Lung microvascular endothelial cell (primary cell): ENCODE results near the gene CEP295NL. TPM values are rescaled to one million over a fixed set of nuclear protein-coding genes. Genes with fewer than 3 reads are reported as not detected.
"Not testable (repeated sequence)": the region's sequence is repeated elsewhere in the genome, so short reads cannot be mapped to it uniquely, and the experiment has no call there.

Experiments
- DNase-seq, 2 donors: peaks; one replicate each; pipeline versions ENCODE4 v3.0.0 to v3.0.0-alpha.2; 2010; ENCODE audit warnings: low read depth in 2 of 2
- total RNA-seq: library from RNA; depleted of rRNA; stranded (reverse); fragments of >200 nt; gene quantifications from 2 replicates; pipeline ENCODE4 v1.2.1, GENCODE V29; 2014

Gene CEP295NL
- total RNA-seq, 1 donor from 2014 or later, result 4.4 TPM

DNA sequence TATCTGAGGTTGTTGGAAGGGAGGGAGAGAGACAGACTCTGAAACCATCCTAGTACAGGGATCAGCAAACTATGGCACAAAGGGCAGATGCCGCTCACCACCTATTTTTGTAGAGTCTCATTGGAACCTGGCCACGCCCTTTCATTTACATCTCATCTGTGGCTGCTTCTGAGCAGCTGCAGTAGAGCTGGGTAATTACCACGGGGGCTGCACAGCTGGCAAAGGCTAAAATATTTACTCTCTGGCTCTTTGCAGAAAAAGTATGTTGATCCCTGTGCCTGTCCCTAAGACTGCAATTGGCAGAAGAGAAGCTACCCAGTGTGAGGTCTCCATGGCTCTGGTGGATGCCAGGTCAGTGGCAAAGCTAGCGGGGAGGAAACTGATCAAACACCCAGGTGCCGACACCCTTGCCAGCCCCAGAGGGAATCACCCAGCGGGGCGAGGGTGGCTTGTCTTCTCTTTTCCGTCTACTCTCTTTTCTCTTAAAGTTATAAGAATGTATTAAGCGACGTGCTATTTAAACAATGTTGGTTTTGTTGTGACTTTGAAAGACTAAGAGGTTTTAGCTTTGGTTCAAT is 14.0 kb downstream of the CEP295NL start:
- no peak for DNase-seq

DNA sequence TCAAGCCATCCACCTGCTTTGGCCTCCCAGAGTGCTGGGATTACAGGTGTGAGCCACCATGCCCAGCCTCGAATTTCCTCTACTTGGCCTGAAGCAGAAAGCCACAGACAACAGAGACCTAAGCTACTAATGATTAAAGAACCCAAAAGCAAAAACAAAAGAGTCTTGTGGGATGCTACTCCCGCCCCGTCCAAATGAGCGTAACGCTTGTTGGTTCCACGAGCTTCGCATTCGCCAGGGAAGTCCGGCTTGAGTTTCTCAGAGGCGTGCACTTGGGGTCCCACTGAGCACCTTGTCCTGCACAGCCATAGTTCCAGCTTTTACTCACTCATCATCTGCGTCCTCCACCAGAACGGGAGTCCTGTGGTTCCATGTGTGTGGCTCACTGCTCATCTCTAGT is 16.0 kb downstream of the CEP295NL start:
- DNase-seq, result no peak

DNA sequence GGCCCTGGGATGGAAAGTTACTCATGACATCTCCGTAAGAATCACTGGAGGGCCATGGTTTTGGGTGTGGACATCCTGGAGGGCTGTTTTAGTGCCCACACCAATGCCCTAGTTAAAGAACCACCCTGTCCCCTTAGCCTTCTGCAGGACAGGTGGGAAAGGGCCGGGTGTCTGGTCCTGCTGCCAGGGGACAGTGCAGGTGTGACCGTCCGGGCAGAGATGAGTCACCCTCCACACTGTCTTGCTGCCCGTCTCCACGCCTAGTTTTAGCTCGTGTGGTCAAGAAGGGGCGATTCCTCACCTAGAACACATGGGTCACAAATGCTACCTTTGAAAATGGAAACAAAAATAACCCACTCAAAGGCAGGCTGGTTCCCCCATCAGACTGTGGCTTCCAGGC is 17.0 kb downstream of the CEP295NL start:
- no peak for DNase-seq

DNA sequence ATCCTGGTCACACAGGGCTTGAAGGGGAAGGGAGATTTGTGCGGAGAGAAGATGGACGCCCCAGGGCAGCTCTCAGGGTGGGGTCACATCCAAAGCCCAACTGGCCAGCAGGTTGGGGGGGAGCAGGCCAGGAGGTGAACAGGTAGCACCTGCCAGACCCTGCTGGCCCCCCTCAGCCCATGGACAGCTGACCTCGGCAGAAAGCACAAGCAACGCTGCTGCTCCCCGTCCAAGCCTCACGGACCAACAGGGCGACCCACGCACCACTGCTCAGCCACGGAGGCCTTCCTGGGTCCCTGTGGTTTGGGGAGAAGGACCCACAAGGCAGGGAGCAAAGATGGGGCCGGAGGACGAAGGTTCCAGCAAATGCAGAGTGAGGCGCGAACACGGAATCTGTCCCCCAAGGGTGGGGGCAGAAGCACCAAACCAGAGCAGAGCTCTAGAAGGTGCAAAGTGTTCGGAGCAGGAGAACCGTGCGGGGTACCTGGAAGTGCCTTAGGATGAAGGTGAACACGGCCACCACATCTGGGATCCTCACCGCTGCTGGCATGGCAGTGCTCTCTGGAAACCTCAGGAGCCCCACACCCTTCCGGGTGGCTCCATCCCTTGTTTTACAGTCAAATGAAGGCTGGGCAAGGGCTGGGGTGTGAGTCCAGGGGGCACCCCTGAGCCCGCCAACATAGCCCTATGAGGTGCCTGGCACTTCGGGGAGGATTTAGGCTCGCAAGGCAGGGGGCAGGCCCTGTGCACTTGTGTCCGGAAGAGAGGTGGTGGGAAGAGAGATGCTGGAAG is 17.9 kb downstream of the CEP295NL start:
- DNase-seq, result no peak

DNA sequence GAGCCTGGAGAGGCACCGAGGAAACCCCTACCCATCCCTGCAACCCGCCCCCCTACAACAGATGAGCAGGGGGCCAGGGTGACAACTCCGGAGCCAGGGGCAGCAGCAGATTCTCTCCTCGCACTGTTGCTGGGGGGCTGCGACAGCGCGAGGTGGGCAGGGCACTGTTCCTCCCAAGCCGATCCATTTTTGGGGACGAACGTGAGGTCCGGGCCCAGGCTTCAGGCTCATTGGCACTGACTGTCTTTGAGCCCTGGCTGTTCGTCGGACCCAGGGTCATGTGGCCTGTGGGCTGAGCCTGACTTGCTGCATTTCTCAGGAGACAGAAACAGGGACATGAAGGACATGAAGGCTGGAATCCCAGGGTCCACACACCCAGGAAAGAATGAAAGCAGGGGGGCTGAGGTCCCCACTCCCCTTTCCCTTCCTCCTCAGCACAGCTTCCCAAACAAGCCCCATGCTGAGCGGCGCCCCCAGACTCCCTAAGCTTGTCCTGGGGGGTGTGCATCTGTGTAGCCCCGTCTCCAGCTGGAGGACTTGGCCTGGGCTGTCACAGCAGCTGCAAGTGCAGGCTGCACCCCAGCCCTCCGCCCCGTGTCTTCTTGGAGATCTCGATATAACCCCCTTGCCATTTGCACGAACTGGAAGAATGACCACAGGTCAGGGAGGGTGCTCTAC is 18.7 kb downstream of the CEP295NL start:
- no peak for DNase-seq

DNA sequence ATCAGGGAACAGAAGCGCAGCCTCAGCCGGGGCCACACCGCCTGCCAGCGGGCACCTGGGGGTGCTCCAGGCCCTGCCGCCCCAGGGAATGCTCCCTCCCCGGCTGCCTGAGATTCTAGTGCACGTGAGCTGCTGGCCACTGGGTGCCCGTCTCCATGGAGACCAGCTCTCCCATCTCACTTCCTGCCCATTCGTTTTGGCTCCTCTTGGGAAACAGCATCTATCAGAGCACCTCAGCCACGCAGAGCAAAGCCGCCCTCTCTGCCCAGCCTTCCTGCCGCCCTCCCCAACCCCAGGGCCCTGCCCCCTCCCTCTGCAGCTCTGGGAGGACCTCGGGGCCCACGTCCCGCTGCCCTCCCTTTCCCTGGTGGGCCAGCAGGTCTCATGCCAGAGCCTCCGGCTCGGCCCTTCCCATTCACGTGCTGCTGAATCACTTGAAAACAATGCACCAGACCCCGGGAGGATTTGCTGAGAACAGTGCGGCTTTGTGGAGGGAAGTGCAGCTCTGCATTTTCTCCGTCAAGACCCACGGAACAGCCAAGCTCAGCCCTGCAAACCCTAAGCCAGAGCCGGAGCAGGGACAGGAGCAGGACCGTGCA is 19.4 kb downstream of the CEP295NL start:
- DNase-seq, result peak; percentile 95 to 97

DNA sequence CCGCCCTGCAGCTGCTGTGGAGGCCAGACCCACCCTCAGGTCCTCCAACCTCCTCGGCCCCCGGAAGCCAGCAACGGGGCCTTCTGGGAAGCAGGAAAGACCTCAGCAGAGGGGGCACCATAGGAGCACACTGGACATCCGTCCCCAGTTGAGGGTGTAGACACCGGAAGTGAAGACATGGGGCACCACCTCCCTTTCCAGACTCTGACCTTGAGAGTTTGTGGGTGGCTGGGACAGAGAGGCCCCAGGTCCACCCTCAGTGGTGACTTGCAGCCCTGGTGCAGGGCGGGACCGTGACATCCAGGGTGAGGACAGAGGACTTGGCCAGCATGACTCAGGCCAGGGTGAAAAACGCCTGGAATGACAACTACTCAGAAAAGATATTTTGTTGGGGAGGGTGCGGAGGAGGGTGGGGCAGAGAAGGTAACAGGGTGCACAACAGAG is 19.9 kb downstream of the CEP295NL start:
- DNase-seq, result peak in 1 of 2 donors; percentile 59

DNA sequence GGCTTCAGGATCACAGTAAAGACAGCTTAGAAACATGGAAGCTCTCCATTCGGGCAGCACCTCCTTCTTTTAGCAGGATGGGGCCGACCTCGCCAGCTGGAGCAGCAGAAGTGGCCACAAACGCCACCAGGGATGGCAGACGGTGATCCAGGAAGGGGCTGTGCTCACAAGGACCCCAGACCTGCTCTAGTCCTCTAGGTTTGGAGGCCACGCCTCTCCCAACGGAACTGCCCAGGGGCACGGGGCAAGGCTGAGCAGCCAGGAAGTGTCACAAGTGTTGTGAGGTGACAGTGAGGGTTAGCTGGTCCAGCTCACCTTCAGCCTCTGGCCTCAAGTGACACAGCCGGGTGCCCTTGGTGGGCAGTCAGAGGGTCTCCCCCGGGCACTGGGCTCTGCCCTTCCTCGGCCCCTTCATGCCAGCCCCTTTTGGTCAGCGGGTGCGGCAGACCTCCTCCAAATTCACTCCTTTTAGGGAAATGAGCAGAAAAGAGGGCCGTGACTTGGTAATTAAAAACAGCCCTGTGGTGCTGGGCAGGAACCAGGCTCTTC is 20.4 kb downstream of the CEP295NL start:
- no peak for DNase-seq

DNA sequence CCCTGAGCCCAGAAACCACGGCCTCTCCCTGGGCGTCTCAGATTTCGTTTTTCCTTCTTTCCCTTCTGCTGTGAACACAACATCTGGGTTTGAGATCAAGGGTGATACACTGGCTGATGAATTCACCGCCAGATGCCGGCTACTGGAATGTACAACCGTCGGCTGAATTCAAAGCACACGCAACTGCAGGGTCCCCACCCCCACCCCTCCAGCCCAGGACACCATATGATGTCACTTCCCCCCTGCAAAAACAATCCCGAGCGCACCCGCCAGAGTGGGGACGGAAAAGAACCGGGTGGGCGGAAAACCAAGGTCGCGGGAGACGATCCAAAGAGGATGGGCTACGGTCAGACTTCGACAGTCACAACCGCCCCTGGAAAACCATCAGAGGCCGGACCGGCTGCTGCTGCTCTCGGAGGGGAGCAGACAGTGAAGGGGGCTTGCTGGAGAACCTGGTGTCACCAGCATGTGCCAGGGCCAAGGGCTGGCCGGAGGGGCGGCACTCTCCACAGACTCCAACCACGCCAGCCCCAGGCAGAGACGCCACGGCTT is 23.3 kb downstream of the CEP295NL start:
- DNase-seq, result peak; percentile 88 to 97

DNA sequence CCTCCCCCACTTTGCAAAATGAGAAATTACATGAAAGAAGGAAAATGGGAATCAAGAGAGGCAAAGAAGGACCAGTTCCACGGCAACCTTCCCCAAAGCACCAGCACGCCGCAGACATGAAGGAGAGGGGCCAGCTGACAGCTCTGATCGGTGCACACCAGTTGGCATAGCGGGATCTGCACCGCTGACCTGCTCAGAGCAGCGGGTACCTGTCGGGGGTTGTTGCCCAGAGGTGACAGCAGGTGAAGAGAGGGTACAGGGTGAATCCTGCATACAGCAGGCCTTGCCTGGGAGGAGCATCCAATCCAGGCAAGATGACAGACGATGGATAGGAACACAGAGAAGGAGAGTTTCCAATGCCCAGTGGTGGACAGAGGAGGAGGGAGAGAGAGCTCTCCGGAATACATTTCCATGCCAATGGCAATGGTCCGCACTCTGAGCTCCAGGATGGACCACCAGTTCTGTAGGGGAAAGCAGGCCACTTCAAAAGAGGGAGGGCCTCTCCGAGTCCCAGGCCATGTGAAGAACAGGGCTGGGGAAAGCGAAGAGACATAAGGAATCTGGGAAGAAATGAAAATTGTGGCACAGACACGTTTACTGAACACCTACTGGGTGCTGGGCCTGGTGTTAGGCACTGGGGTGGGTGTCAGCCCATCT is 24.0 kb downstream of the CEP295NL start:
- no peak for DNase-seq

DNA sequence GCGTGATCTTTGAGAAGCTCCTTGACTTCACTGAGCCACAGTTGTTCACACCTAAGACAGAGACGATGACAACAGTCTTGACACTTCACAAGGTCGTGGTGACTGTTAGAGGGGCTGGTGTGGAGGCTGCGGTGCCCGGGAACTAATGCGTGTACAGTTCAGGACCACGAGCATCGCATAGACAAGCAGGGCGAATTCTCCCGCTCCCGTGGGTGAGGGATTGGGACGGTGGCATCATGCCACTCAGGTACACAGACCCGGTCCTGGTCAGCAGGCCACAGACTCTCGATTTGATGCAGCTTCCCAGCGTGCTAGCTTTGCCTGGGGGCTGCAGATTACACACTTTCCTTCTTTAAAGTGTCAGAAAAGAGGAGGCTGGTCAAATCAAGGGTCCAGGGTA is 24.7 kb downstream of the CEP295NL start:
- DNase-seq, result no peak

DNA sequence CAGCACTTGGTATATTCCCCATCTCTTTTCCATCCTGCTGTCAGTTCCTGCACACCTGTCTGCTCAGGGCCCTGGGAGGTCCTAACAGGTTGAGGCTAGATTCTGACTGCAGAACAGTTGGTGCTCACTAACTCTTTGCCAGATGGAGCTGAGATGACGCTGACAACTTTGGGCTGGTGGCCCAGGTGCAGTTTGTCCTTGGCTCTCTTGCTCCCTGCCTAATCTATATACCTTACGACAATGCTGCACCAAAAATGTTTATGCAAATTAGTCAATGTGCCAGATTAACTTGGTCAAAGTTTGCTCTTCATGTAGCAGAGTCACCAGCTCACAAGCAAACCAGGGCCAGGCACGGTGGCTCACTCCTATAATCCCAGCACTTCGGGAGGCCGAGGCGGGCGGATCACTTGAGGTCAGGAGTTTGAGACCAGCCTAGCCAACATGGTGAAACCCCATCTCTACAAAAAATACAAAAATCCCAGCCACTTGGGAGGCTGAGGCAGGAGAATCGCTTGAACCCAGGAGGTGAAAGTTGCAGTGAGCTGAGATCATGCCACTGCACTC is 26.0 kb downstream of the CEP295NL start:
- DNase-seq, result not testable (repeated sequence)

DNA sequence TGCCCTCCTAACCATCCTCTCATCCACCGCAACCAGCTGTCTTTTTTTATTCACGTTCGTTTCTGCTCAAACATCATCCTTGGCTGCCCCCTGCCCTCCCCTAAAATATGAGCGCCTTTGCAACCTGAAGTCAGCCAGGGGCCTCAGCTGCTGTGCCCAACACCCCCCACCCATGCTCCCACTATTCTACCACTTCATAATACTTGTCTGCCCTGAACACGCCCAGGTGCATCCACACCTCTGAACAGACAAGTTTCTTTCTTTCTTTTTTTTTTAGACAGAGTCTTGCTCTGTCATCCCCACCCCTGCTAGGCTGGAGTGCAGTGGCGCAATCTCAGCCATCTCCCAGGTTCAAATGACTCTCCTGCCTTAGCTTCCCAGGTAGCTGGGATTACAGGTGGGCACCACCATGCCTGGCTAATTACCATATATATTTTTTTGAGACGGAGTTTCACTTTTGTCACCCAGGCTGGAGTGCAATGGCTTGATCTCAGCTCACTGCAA is 26.9 kb downstream of the CEP295NL start:
- no peak for DNase-seq

DNA sequence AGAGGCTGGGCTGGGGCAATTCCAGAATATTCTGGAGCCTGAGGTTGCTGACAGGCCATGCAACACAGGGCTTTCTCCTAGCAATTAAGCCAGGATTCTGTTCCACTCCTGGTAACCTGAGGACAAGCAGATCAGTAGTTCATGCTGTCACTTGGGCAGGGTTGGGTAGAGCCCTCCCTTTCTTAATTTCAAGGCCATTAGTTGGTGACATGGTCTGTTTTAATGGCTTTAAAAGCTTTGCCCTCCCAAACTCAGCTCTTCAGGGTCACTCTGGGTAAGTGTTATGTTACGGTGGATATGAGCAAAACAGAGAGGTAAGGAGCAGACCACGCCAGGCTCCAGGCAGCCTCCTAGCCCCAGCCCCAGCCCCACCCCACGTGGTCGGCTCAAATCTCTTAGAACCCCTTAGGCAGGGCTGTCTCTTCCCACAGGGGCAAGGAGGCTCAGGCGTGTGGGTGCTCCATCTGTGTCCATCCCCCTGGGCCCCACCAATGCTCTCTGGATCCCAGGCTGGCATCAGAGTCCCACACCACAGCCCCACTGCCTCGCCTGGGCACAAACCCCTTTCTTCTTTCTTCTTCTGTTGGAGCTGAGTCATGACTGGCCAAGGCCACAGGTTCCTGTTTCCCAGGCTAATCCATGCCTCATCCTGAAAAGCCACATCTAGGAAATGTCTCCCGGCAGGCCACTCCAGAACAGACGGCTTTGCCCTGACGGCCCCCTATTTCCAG is 27.5 kb downstream of the CEP295NL start:
- peak; percentile 57 to 83 for DNase-seq

DNA sequence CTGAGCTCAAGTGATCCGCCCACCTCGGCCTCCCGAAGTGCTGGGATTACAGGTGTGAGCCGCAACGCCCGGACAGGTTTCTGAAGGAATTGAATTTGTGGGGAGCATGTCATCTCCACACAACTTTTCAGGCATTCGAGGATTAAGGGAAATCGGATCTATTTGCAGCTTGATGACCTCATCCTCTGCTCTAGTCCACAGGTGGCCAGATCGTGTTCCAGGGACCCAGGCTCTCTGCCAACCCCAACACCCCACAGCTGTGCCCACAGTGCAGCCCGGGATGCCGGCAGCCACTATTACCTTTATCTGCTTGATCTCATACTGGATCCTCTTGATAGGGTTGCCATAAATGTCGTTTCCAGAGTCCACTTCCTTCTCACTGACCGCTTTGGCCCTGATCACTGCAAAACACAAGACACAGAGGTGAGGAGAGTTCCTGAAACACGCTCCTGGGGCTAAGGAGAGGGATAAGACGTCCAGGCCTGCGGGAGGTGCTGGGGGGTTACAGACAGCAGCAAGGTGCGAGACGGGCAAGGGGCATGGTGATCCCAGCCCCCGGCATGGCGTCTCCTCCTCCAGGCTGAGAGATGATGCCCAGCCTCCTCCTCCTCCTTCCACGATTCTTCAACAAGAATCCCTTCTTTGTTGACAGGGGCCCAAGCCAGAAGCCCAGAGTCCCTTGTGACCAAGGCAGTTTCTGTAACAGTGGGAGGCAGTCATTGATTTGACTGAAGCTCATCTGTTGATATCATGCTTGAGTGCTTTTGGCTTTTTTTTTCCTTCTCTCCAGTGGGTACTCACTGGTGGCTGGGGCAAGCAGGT is 29.3 kb downstream of the CEP295NL start:
- DNase-seq, result peak; percentile 67 to 73

DNA sequence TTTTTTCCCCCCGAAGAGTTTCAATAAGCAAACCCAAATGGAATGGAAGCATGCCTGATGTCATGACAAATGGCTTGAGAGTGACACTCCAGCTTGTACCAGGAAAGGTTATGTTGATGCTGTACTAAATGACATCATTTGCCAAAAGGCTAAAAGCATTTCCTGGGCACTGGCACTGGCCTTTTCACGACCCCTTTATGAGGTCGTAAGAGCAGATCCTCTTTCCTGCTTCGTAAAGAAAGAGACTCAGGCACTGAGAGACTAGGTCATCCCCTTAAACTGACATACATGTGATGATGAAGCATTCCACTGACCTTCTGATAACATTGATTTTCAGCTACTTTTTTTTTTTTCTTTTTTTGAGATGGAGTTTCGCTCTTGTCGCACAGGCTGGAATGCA is 30.5 kb downstream of the CEP295NL start:
- DNase-seq, result no peak

DNA sequence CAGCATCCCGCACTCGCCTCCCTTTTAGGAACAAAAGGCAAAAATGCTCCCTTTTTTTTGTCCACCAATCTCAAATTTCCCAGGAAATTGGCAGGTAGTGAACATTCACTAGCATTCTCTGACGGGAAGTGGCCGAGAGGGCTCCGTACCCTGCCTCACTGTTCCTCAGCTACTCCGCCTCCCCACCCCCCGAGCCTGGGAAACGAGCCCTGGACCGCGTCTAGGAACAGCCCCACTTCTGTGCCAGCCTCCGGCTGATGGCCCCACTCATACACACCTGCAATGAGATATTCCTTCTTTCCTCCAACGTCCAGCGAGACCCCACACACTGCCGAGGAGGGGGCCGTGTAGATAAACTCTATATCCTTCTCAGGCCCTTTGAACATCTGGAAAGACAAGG is 32.4 kb downstream of the CEP295NL start:
- no peak for DNase-seq

DNA sequence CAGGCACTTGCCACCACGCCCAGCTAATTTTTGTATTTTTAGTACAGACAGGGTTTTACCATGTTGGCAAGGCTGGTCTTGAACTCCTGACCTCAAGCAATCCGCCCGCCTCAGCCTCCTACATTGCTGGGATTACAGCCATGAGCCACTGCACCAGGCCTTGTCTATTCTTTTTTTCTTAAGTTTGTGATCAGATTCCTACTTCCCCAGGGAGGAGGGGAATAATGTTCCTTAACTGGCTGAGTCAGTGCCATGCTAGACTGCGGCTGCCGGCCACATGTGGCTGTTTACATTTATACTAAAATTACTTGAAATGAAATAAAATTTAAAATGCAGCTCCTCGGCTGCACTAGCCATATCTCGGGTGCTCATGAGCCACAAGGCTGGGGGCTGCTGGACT is 34.6 kb downstream of the CEP295NL start:
- peak in 1 of 2 donors; percentile 39 for DNase-seq

DNA sequence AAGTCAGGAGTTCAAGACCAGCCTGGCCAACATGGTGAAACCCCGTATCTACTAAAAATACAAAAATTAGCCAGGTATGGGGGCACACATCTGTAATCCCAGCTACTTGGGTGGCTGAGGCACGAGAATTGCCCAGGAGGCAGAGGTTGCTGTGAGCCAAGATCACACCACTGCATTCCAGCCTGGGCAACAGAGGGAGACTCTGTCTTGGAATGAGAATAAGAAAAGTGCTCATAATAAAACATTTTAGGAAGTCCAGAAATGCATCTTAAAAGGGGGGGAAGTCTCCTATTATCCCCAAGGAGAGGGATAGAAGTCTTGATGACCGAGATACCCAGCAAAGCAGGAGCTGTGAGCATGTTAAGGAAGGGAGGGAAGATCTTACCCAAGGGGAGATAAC is 36.0 kb downstream of the CEP295NL start:
- not testable (repeated sequence) for DNase-seq
